Amniotic epithelial cell (primary cell): ENCODE results near the gene NEMP1.
A peak's percentile ranks its signal among the peaks of the same experiment; 100 is the strongest.
"Not testable (repeated sequence)": the region's sequence is repeated elsewhere in the genome, so short reads cannot be mapped to it uniquely, and the experiment has no call there.

Experiments used
- DNase-seq: peaks from one replicate; pipeline ENCODE4 v3.0.0-alpha.2; 2010; ENCODE audit warnings: low read depth

The NEMP1 gene

GRCh38 chr12:57078519-57079404 is at the start of gene NEMP1:
NEMP1 (minus strand) TSS chr12:57078791; CDS start chr12:57078745, 46 bp downstream.
- peak; percentile 100 for DNase-seq

GRCh38 chr12:57127726-57128518 is 49.3 kb upstream of the NEMP1 start, which contains the start of gene LRP1:
LRP1 (plus strand) TSS chr12:57128483; CDS start chr12:57128965, 482 bp downstream.
- DNase-seq: peak; percentile 68

GRCh38 chr12:57127101-57127725 is 48.6 kb upstream of the NEMP1 start:
- no peak for DNase-seq

- DNase-seq: no peak
Measured at GRCh38 chr12:57126561-57126960, 48.0 kb upstream of the NEMP1 start.

- no peak for DNase-seq
Measured at GRCh38 chr12:57126061-57126460, 47.5 kb upstream of the NEMP1 start.

GRCh38 chr12:57124261-57124877 is 45.8 kb upstream of the NEMP1 start:
- peak; percentile 53 for DNase-seq

- DNase-seq: no peak
Measured at GRCh38 chr12:57123813-57124212, 45.2 kb upstream of the NEMP1 start.

- not testable (repeated sequence) for DNase-seq
Measured at GRCh38 chr12:57120718-57121117, 42.1 kb upstream of the NEMP1 start.

GRCh38 chr12:57119294-57120085 is 40.9 kb upstream of the NEMP1 start:
- DNase-seq: no peak

GRCh38 chr12:57118711-57119271 is 40.2 kb upstream of the NEMP1 start:
- DNase-seq: no peak

GRCh38 chr12:57116580-57117281 is 38.1 kb upstream of the NEMP1 start:
- DNase-seq: no peak

GRCh38 chr12:57112492-57113294 is 34.1 kb upstream of the NEMP1 start:
- DNase-seq: no peak

GRCh38 chr12:57111031-57111734 is 32.6 kb upstream of the NEMP1 start, which contains the start of gene STAT6:
STAT6 (minus strand) TSS chr12:57111362; CDS start chr12:57108278, 3,084 bp downstream.
- peak; percentile 93 for DNase-seq

- DNase-seq: no peak
Measured at GRCh38 chr12:57110104-57111030, 31.8 kb upstream of the NEMP1 start.

GRCh38 chr12:57109207-57110103 is 30.9 kb upstream of the NEMP1 start:
- no peak for DNase-seq

- DNase-seq: peak; percentile 62
Measured at GRCh38 chr12:57107456-57108155, 29.0 kb upstream of the NEMP1 start.
